H1 (cell line): ENCODE data around the gene DCX. TPM values are rescaled to one million over a fixed set of nuclear protein-coding genes. Genes with fewer than 3 reads are reported as not detected.

Source experiments
- CTCF ChIA-PET: fragments of 300-600 bp; sonication (Branson Sonifier 250); formaldehyde crosslinking; loops from one replicate; lab custom pipeline; 2021; ENCODE audit not compliant: partially characterized antibody; lab: Charles Lee
- POLR2A ChIA-PET: fragments of 300-600 bp; sonication (Branson Sonifier 250); formaldehyde crosslinking; loops from one replicate; lab custom pipeline; 2021; ENCODE audit warnings: inconsistent platforms; ENCODE audit not compliant: partially characterized antibody; lab: Charles Lee
- DNase-seq, 2 experiments: peaks; one replicate each; pipeline versions ENCODE4 v3.0.0 to v3.0.0-alpha.2; 2010 to 2022; ENCODE audit warnings: low spot score in 2 of 2, low read depth in 1 of 2, mixed read lengths in 1 of 2
- FAIRE-seq: peaks from 2 replicates; lab custom pipeline; 2011; peaks lifted over from hg19 to GRCh38; lab: Jason Lieb, UNC
- H2AFZ ChIP-seq: 2 replicates; pipeline ENCODE4 v1.8.1; 2012; ENCODE audit warnings: low read length, inconsistent platforms
- H2AK5ac ChIP-seq: 2 replicates; pipeline ENCODE4 v1.6.1; 2013; ENCODE audit warnings: low read depth, low read length
- H2BK120ac ChIP-seq: replicated peaks from 2 replicates; pipeline ENCODE3; 2013; ENCODE audit warnings: low read depth, low read length, inconsistent platforms
- H2BK12ac ChIP-seq: 2 replicates; pipeline ENCODE4 v1.6.1; 2013; ENCODE audit warnings: low read depth, low read length
- H2BK15ac ChIP-seq: 2 replicates; pipeline ENCODE4 v1.6.1; 2013; ENCODE audit warnings: low read length
- H2BK20ac ChIP-seq: 2 replicates; pipeline ENCODE4 v1.6.1; 2013; ENCODE audit warnings: low read length
- H2BK5ac ChIP-seq: 2 replicates; pipeline ENCODE4 v1.6.1; 2013; ENCODE audit warnings: low read depth, low read length
- H3K14ac ChIP-seq: 2 replicates; pipeline ENCODE4 v1.6.1; 2013; ENCODE audit warnings: inconsistent platforms; ENCODE audit not compliant: insufficient read length
- H3K18ac ChIP-seq: 2 replicates; pipeline ENCODE4 v1.6.1; 2013; ENCODE audit warnings: low read length; ENCODE audit errors: extremely low read depth
- H3K23ac ChIP-seq: 2 replicates; pipeline ENCODE4 v1.6.1; 2013; ENCODE audit warnings: inconsistent platforms; ENCODE audit not compliant: insufficient read length
- H3K23me2 ChIP-seq: 2 replicates; pipeline ENCODE4 v1.6.1; 2013; ENCODE audit warnings: low read depth, low read length
- H3K27ac ChIP-seq: 2 replicates; pipeline ENCODE4 v1.6.1; 2011; ENCODE audit warnings: low read depth, low read length, inconsistent platforms
- H3K27me3 ChIP-seq, 4 experiments: replicated peaks in 1 of 4; 1 replicate in 1 of 4; 2 replicates in 3 of 4; pipeline versions ENCODE4 v1.6.1 to v1.8.1; 2011 to 2013; ENCODE audit warnings: low read length in 3 of 4, mild to moderate bottlenecking in 3 of 4, inconsistent platforms in 2 of 4, mixed read lengths in 2 of 4, moderate library complexity in 1 of 4; ENCODE audit not compliant: control insufficient read depth in 3 of 4, insufficient read depth in 3 of 4; ENCODE audit errors: extremely low read depth in 1 of 4
- H3K36me3 ChIP-seq, 4 experiments: 2 replicates each; pipeline versions ENCODE4 v1.6.1 to v1.8.1; 2011 to 2013; ENCODE audit warnings: mild to moderate bottlenecking in 4 of 4, low read length in 3 of 4, moderate library complexity in 2 of 4, control low read depth in 1 of 4, inconsistent platforms in 1 of 4; ENCODE audit not compliant: insufficient read depth in 4 of 4, control insufficient read depth in 2 of 4
- H3K4ac ChIP-seq: replicated peaks from 2 replicates; pipeline ENCODE3; 2013; ENCODE audit warnings: low read length, low read depth, mixed read lengths, inconsistent platforms; ENCODE audit not compliant: insufficient read length
- H3K4me1 ChIP-seq, 4 experiments: replicated peaks in 1 of 4; 1 replicate in 1 of 4; 2 replicates in 3 of 4; pipeline versions ENCODE4 v1.6.1 to v1.8.1; 2011 to 2013; ENCODE audit warnings: low read length in 3 of 4, inconsistent platforms in 2 of 4, mixed read lengths in 1 of 4; ENCODE audit not compliant: insufficient read depth in 4 of 4, control insufficient read depth in 3 of 4
- H3K4me2 ChIP-seq, 2 experiments: 2 replicates each; pipeline versions ENCODE4 v1.6.1 to v1.8.1; 2011 to 2013; ENCODE audit warnings: low read depth in 2 of 2, low read length in 2 of 2, control low read depth in 1 of 2, inconsistent platforms in 1 of 2, mild to moderate bottlenecking in 1 of 2; ENCODE audit not compliant: insufficient read depth in 1 of 2
- H3K4me3 ChIP-seq, 4 experiments: fragments of 200-600, 300-600 bp in 1 of 4; sonication (generic), shearing (Covaris generic), sonication (Bioruptor Twin) in 1 of 4; 2 replicates each; pipeline versions ENCODE4 v1.5.1 to v1.8.1; 2011 to 2016; ENCODE audit warnings: low read length in 4 of 4, low read depth in 3 of 4, control low read depth in 2 of 4, inconsistent platforms in 2 of 4, mild to moderate bottlenecking in 2 of 4, mixed read lengths in 1 of 4, moderate library complexity in 1 of 4; ENCODE audit not compliant: insufficient read depth in 2 of 4; ENCODE audit errors: extremely low read depth in 1 of 4
- H3K56ac ChIP-seq: replicated peaks from 2 replicates; pipeline ENCODE3; 2013; ENCODE audit warnings: low read depth, mild to moderate bottlenecking, mixed read lengths, low read length, inconsistent platforms; ENCODE audit not compliant: insufficient read length
- H3K79me1 ChIP-seq: 2 replicates; pipeline ENCODE4 v1.6.1; 2013; ENCODE audit warnings: low read depth, low read length, control low read depth
- H3K79me2 ChIP-seq, 2 experiments: 2 replicates each; pipeline versions ENCODE4 v1.6.1 to v1.8.1; 2012 to 2013; ENCODE audit warnings: low read length in 2 of 2, mild to moderate bottlenecking in 2 of 2, inconsistent platforms in 1 of 2; ENCODE audit not compliant: insufficient read depth in 2 of 2, control insufficient read depth in 1 of 2
- H3K9ac ChIP-seq, 4 experiments: replicated peaks in 1 of 4; 1 replicate in 1 of 4; 2 replicates in 3 of 4; pipeline versions ENCODE4 v1.6.1 to v1.8.1; 2011 to 2013; ENCODE audit warnings: low read depth in 3 of 4, low read length in 3 of 4, control low read depth in 2 of 4, mild to moderate bottlenecking in 2 of 4, moderate library complexity in 2 of 4, inconsistent platforms in 1 of 4; ENCODE audit errors: extremely low read depth in 1 of 4
- H3K9me3 ChIP-seq, 2 experiments: 2 replicates each; pipeline versions ENCODE4 v1.6.1 to v1.8.1; 2012 to 2013; ENCODE audit warnings: mild to moderate bottlenecking in 2 of 2, moderate library complexity in 2 of 2, control low read depth in 1 of 2, inconsistent platforms in 1 of 2, low read depth in 1 of 2, low read length in 1 of 2, mixed read lengths in 1 of 2; ENCODE audit not compliant: insufficient read depth in 2 of 2
- H4K20me1 ChIP-seq, 2 experiments: replicated peaks in 1 of 2; 2 replicates each; pipeline versions ENCODE3 to v1.8.1; 2011 to 2013; ENCODE audit warnings: inconsistent platforms in 2 of 2, low read length in 2 of 2, mild to moderate bottlenecking in 1 of 2; ENCODE audit not compliant: insufficient read depth in 2 of 2, control insufficient read depth in 1 of 2
- H4K5ac ChIP-seq: 2 replicates; pipeline ENCODE4 v1.6.1; 2013; ENCODE audit warnings: low read length, low read depth, mixed read lengths, inconsistent platforms; ENCODE audit not compliant: insufficient read length
- H4K8ac ChIP-seq: 2 replicates; pipeline ENCODE4 v1.8.0; 2013; ENCODE audit warnings: mild to moderate bottlenecking, moderate library complexity, low read length, inconsistent platforms; ENCODE audit not compliant: insufficient read depth; ENCODE audit errors: extremely low read depth
- H4K91ac ChIP-seq: replicated peaks from 2 replicates; pipeline ENCODE3; 2013; ENCODE audit warnings: low read length, mixed read lengths, inconsistent platforms; ENCODE audit not compliant: insufficient read length
- ASH2L ChIP-seq: fragments of 200-600, 300-600 bp; sonication (generic); IDR thresholded peaks from one replicate; pipeline ENCODE4 v1.7.1; 2017; ENCODE audit warnings: low read length
- CHD1 ChIP-seq: IDR thresholded peaks from 2 replicates; pipeline ENCODE4 v1.6.1; 2012; ENCODE audit warnings: low read depth, low read length, improper control_type of control experiment
- NRF1 ChIP-seq: IDR thresholded peaks from 2 replicates; pipeline ENCODE4 v1.6.1; 2011; ENCODE audit warnings: mild to moderate bottlenecking, low read depth, low read length, improper control_type of control experiment
- RNF2 ChIP-seq: fragments of 200-900, 300-1000 bp; sonication (generic); IDR thresholded peaks from 2 replicates; pipeline ENCODE4 v1.7.1; 2016; ENCODE audit warnings: borderline replicate concordance, low read depth, mild to moderate bottlenecking, antibody characterized with exemption, low read length; ENCODE audit not compliant: poor library complexity, severe bottlenecking; ENCODE audit errors: missing control alignments
- WGBS, 2 experiments: shearing (Covaris generic) in 1 of 2; methylation state at CpG; one replicate each; pipeline versions ENCODE4 v1.1.6 to v1.1.7; 2013 to 2015; ENCODE audit warnings: low lambda C conversion rate in 2 of 2, mixed read lengths in 2 of 2, inconsistent platforms in 1 of 2, low coverage in 1 of 2, missing lambda C conversion rate in 1 of 2; ENCODE audit not compliant: insufficient replicate concordance in 2 of 2, insufficient coverage in 1 of 2, insufficient read length in 1 of 2; ENCODE audit errors: extremely low coverage in 1 of 2, missing lambda C conversion rate in 1 of 2; 5-methylcytosine and 5-hydroxymethylcytosine counted together
- polyA plus RNA-seq, 7 experiments: library from polyadenylated mRNA; depleted of rRNA in 3 of 7; stranded (reverse) in 5 of 7; unstranded in 2 of 7; fragments of >200 nt in 5 of 7; fragments of 200-250 nt in 2 of 7; gene quantifications; 1 replicate in 5 of 7; 2 replicates in 1 of 7; 4 replicates in 1 of 7; pipeline versions ENCODE4 v1.2.1 to v1.2.3, GENCODE V29; 2011 to 2013; ENCODE audit warnings: missing spikeins in 2 of 7, mixed read lengths in 2 of 7
- total RNA-seq: library from RNA; stranded (reverse); fragmentation: NEBNext Ultra II Directional; extraction: Animal tissue kit (Norgen Biotek cat#: 25700); gene quantifications from 2 replicates; pipeline ENCODE4 v1.2.1, GENCODE V29; 2021

The DCX gene
- total and polyA plus RNA-seq, 2 of the 8 experiments (the other 6 are each of a cell fraction or from before 2014, with no cell fraction given), result 1.3 to 3.3 TPM

DNA sequence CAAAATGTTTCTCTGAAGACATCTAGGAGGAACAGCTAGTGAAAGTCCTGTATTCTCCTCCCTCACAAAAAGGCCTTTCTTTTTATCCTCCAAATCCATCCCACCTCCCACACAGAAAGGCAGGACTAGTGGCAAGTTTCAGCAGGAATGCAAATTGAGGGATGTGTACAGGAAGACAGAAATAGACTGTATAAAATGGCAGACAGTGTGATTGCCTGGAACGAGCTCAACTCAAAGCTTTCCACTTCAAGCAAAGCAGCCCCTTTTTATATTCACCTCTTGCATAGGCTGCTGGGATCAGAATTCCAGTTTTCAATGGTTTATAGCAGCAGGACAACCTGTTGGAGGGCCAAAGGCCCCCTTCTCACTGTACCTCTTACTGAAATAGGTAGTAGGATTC lies 57.5 kb downstream of the DCX start:
- DNase-seq, result no peak
- Histone ChIP-seq H4K5ac (no peak overlapping the region), H3K14ac (no peak overlapping the region), H3K9me3 (no peaks in the 10 kb centered on the region), H3K23me2 (no peaks in the 10 kb centered on the region), H3K4me2 (no peak overlapping the region), H2AFZ (no peak overlapping the region), H3K36me3 (no peaks in the 10 kb centered on the region), H3K27ac (no peak overlapping the region), H3K4ac (no peak overlapping the region), H3K79me2 (no peaks in the 10 kb centered on the region), H3K9ac (no peak overlapping the region), H4K91ac (no peak overlapping the region), H2BK5ac (no peak overlapping the region), H2BK12ac (no peak overlapping the region), H3K4me1 (no peaks in the 10 kb centered on the region), H4K8ac (no peak overlapping the region), H3K79me1 (no peaks in the 10 kb centered on the region), H2BK15ac (no peak overlapping the region), H2BK120ac (no peak overlapping the region), H3K4me3 (no peak overlapping the region), H3K27me3 (no peaks in the 10 kb centered on the region), H3K56ac (no peak overlapping the region), H2BK20ac (no peak overlapping the region), H4K20me1 (no peaks in the 10 kb centered on the region), H2AK5ac (no peak overlapping the region), H3K23ac (no peak overlapping the region), H3K18ac (no peak overlapping the region)
- FAIRE-seq, result no peak
- no peak for TF ChIP-seq ASH2L
- TF ChIP-seq CHD1, result no peak
- TF ChIP-seq RNF2, result no peak
- TF ChIP-seq NRF1, result no peak
- ChIA-PET CTCF (interaction anchor here (1.0 kb wide), 1 partner anchor 214 kb away, joined by 3 read pairs; no protein-coding TSS in a partner anchor), POLR2A (no interaction called here)
- 70% methylated on average over 1 of the region's 1 CpG; no CpG with 5 or more reads in 1 of the 2 experiments for WGBS, 2 experiments
